Omental fat pad (tissue), 4 donors: ENCODE results near the gene AKT1S1. TPM values are rescaled to one million over a fixed set of nuclear protein-coding genes. Genes with fewer than 3 reads are reported as not detected.

Source experiments
- ATAC-seq: fragments of 150-250 bp; one replicate; pipeline ENCODE4 v1.9.1; 2016; ENCODE audit warnings: mild to moderate bottlenecking, moderate library complexity; ENCODE audit not compliant: low FRiP score
- DNase-seq: peaks from one replicate; pipeline ENCODE4 v3.0.0-alpha.2; 2019; ENCODE audit warnings: low spot score
- total RNA-seq, 4 donors: library from RNA; depleted of rRNA; stranded (reverse); fragments of >200 nt; gene quantifications; one replicate each; pipeline ENCODE4 v1.1.0, GENCODE V29; 2016
- TF ChIP-seq, protein P1 (sequence below), 3 donors: fragments of 450-650 bp; IDR thresholded peaks; one replicate each; pipeline ENCODE4 v1.5.1; 2016 to 2017; ENCODE audit warnings: antibody characterized with exemption in 3 of 3, mild to moderate bottlenecking in 3 of 3, moderate library complexity in 2 of 3

AKT1S1 gene
- total RNA-seq, 4 donors from 2014 or later: 12.2 to 18.3 (median 14.7) TPM

DNA sequence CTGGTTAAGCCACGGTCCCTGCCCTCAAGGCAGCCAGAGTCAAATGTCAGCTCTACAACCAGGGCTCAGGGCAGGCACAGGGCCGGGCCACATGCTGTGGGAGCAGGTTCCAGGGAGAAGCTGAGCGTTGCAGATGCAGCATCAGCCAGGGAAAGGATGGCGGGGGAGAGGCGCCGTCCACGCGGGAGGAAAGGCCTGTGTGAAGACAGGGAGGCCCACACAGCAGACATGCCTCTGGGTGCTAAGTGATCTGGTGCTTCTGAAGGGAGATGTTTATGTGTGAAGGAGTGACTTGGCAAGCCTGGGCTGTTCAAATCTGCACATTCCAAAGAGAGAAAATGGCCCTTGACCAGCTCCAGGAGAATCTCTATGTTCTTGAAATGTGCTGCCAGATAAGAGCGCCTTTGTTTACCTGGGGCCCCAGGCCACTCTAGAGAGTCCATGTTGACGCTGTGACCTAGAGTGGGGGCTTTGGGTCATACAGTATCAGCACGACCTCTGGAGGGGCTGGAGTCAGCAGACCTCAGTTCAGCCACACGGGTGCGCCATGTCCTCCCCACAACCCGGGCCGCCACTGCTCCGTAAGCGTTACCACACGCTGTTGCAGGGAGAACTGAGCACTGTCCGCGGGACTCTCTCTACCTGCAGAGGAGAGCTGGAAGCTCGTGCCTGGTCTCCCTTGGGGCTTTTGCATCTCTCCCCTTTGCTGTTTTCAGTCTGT lies 36.0 kb upstream of the AKT1S1 start:
- TF ChIP-seq, protein P1, sequence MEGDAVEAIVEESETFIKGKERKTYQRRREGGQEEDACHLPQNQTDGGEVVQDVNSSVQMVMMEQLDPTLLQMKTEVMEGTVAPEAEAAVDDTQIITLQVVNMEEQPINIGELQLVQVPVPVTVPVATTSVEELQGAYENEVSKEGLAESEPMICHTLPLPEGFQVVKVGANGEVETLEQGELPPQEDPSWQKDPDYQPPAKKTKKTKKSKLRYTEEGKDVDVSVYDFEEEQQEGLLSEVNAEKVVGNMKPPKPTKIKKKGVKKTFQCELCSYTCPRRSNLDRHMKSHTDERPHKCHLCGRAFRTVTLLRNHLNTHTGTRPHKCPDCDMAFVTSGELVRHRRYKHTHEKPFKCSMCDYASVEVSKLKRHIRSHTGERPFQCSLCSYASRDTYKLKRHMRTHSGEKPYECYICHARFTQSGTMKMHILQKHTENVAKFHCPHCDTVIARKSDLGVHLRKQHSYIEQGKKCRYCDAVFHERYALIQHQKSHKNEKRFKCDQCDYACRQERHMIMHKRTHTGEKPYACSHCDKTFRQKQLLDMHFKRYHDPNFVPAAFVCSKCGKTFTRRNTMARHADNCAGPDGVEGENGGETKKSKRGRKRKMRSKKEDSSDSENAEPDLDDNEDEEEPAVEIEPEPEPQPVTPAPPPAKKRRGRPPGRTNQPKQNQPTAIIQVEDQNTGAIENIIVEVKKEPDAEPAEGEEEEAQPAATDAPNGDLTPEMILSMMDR (IDR thresholded peaks at IDR 0.05): no peak
- ATAC-seq: peak; percentile 6
- DNase-seq: no peak

GRCh38 chr19:49911381-49912145 lies 34.4 kb upstream of the AKT1S1 start:
- ATAC-seq (no peak), DNase-seq (no peak)
- TF ChIP-seq, protein P1 (IDR thresholded peaks at IDR 0.05): no peak

GRCh38 chr19:49910179-49910578 lies 33.0 kb upstream of the AKT1S1 start:
- no peak for ATAC-seq
- TF ChIP-seq, protein P1 (IDR thresholded peaks at IDR 0.05): no peak
- no peak for DNase-seq

DNA sequence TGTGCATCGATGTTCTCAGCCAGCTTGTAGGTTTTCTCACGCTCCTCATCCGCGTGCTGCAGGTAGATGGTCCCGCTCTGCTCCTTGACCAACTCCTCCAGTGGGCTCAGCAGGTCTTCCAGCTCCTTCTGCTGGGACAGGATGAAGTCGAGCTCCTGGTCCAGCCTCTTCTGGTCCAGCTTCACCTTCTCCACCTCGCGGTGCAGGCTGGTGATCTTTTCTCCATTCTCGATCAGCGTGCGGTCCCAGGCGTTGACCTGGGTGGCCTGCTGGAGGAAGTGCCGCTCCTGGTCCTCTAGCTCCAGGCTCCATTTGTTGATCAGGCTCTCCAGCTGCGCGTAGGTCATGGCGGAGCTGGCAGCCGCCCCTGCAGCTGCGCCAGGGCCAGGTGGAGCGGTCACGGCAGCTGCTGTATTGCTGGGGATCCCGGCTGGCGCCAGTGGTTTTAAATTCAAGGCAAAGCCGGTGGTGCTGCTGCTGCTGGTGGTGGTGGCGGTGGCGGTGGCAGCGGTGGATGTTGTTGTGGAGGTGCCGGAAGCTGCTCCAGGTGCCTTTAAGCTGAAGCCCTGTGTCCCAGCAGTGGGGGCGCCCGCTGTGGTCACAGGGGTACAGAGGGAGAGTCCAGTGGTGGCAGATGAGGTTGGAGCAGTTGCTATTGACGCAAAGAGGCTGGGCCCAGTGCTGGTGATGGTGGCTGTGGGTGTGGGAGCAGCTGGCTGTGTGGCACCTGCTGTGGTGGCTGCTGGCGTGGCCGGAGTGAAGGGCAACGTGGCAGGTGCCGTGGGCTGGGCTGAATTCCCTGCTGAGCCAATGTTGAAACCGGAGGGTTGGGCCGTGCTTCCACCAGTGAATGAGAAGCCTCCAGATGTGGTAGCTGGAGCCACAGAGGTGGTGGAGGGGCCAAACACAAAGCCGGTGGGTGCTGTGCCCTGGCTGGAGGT lies 31.6 kb upstream of the AKT1S1 start:
- DNase-seq (no peak), ATAC-seq (no peak)
- TF ChIP-seq, protein P1 (IDR thresholded peaks at IDR 0.05): no peak

DNA sequence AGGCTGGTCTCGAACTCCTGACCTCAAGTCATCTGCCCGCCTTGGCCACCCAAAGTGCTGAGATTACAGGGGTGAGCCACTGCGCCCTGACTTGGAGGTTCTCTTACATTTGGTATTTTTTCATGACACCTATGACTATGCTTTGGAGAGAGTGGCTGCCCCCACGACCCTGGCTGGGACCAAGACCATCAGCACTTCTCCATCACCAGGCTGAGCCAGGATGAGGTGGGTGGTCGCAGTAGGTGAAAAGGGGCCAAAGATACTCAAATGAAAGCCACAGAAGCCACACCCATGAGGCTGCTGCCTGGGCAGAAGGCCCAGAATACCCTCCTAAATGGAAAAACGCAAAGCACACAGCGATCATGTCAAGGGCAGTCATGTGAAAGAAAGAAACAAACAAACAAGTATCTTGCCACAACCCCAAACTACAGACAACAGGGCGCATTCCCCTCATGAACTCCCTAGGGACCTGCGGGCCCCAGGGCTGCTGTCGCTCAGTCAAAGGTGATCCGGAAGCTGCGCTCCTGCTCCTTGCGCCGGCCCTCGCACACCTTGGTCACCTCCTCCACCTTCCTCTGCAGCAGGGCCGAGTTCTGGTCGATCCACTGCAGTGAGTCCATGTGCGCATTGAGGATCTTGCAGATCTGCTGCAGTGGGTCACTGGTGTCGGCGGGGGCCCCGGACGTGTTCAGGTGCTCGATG lies 30.7 kb upstream of the AKT1S1 start:
- no peak for DNase-seq
- TF ChIP-seq, protein P1 (IDR thresholded peaks at IDR 0.05): no peak
- ATAC-seq: no peak

DNA sequence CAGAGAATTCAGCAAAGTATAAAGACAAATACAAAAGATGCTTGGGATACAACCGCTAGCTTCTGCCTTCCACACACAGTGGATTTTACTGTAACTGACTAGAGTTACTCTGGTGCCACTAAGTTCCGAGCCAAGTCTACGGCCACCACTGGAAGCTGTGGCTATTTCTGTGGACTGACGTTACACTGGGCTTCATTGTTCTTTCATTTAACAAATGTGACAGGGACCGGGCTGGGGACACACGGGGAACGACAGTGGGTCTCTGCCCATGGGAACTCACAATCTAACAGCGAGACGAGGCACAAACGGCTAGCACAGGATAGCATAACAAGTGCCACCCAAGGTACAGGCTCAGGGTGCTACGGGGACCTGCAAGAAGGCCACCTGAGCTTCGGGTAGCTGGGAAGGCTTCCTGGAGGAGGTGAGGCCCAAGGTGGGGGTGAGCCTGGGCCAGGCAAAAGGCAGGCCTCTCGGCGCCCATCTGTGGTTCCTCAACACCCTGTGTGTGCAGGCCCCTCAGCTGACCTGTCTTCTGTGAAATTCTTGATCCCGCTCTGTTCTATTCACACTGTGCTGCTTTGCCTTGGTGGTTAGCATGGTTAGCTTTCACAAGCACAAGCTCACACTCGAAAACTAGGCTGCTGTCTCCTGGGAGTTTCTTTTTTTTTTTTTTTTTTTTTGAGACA lies 29.9 kb upstream of the AKT1S1 start:
- DNase-seq (no peak), ATAC-seq (no peak)
- TF ChIP-seq, protein P1 (IDR thresholded peaks at IDR 0.05): no peak
